GM23338 (cell line): Measurements from ENCODE around the gene EPHB6.

Experiments used
- CREB1 ChIP-seq: fragments of 250-450 bp; sonication (Bioruptor Pico); IDR thresholded peaks from 2 replicates; pipeline ENCODE4 v1.5.0; 2020; ENCODE audit warnings: low read depth, mild to moderate bottlenecking, moderate library complexity
- EZH2 ChIP-seq: fragments of 200-600 bp; sonication (generic); IDR thresholded peaks from one replicate; pipeline ENCODE4 v1.8.0; 2017; ENCODE audit warnings: antibody characterized with exemption, mild to moderate bottlenecking, low read depth; ENCODE audit not compliant: unreplicated experiment
- EZH2phosphoT487 ChIP-seq: fragments of 200-600 bp; sonication (generic); IDR thresholded peaks from one replicate; pipeline ENCODE4 v1.8.1; 2018; ENCODE audit warnings: antibody characterized with exemption; ENCODE audit not compliant: unreplicated experiment
- JUNB ChIP-seq: IDR thresholded peaks from one replicate; pipeline ENCODE4 v1.6.1; 2016; ENCODE audit warnings: antibody characterized with exemption; ENCODE audit not compliant: unreplicated experiment
- NANOG ChIP-seq: IDR thresholded peaks from 2 replicates; pipeline ENCODE4 v1.6.1; 2016; ENCODE audit warnings: antibody characterized with exemption, borderline replicate concordance
- POLR2AphosphoS5 ChIP-seq: IDR thresholded peaks from 2 replicates; pipeline ENCODE4 v1.6.1; 2016; ENCODE audit warnings: antibody characterized with exemption, low read depth
- STAT1 ChIP-seq: IDR thresholded peaks from one replicate; pipeline ENCODE4 v1.6.1; 2016; ENCODE audit warnings: antibody characterized with exemption; ENCODE audit not compliant: unreplicated experiment
- ZNF114 ChIP-seq: fragments of 250-450 bp; sonication (Bioruptor Pico); IDR thresholded peaks from 2 replicates; pipeline ENCODE4 v1.5.0; 2020; ENCODE audit warnings: mild to moderate bottlenecking, moderate library complexity
- ZNF331 ChIP-seq: fragments of 250-450 bp; sonication (Bioruptor Pico); IDR thresholded peaks from 2 replicates; pipeline ENCODE4 v1.5.0; 2020; ENCODE audit warnings: low read depth, mild to moderate bottlenecking, moderate library complexity
- TF ChIP-seq, protein P1 (sequence below), 2 experiments: fragments of 200-600 bp in 1 of 2; sonication (generic) in 1 of 2; conservative IDR thresholded peaks; 2 replicates each; pipeline versions ENCODE4 v1.5.1 to v1.6.1; 2016 to 2017; ENCODE audit warnings: antibody characterized with exemption in 2 of 2, low read depth in 2 of 2, mild to moderate bottlenecking in 2 of 2, moderate library complexity in 1 of 2
- TF ChIP-seq, protein P2 (sequence below): IDR thresholded peaks from one replicate; pipeline ENCODE4 v1.6.1; 2018; ENCODE audit warnings: antibody characterized with exemption; ENCODE audit not compliant: unreplicated experiment
- TF ChIP-seq, protein P3 (sequence below): IDR thresholded peaks from 2 replicates; pipeline ENCODE4 v1.6.1; 2016; ENCODE audit warnings: antibody characterized with exemption
- TF ChIP-seq, protein P4 (sequence below): fragments of 250-450 bp; sonication (Bioruptor Pico); IDR thresholded peaks from 2 replicates; pipeline ENCODE4 v1.5.0; 2020; ENCODE audit warnings: mild to moderate bottlenecking, moderate library complexity

- TF ChIP-seq, protein P1, sequence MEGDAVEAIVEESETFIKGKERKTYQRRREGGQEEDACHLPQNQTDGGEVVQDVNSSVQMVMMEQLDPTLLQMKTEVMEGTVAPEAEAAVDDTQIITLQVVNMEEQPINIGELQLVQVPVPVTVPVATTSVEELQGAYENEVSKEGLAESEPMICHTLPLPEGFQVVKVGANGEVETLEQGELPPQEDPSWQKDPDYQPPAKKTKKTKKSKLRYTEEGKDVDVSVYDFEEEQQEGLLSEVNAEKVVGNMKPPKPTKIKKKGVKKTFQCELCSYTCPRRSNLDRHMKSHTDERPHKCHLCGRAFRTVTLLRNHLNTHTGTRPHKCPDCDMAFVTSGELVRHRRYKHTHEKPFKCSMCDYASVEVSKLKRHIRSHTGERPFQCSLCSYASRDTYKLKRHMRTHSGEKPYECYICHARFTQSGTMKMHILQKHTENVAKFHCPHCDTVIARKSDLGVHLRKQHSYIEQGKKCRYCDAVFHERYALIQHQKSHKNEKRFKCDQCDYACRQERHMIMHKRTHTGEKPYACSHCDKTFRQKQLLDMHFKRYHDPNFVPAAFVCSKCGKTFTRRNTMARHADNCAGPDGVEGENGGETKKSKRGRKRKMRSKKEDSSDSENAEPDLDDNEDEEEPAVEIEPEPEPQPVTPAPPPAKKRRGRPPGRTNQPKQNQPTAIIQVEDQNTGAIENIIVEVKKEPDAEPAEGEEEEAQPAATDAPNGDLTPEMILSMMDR (conservative IDR thresholded peaks at IDR 0.05; ENCODE audit: low read depth in 2 of 2): no peak
- TF ChIP-seq EZH2phosphoT487 (no peak), POLR2AphosphoS5 (no peak), EZH2 (no peak), ZNF114 (CRISPR knock-in tag) (no peak), ZNF331 (no peak), CREB1 (CRISPR knock-in tag) (no peak), NANOG (no peak), JUNB (no peak), STAT1 (no peak)
- TF ChIP-seq, protein P2, sequence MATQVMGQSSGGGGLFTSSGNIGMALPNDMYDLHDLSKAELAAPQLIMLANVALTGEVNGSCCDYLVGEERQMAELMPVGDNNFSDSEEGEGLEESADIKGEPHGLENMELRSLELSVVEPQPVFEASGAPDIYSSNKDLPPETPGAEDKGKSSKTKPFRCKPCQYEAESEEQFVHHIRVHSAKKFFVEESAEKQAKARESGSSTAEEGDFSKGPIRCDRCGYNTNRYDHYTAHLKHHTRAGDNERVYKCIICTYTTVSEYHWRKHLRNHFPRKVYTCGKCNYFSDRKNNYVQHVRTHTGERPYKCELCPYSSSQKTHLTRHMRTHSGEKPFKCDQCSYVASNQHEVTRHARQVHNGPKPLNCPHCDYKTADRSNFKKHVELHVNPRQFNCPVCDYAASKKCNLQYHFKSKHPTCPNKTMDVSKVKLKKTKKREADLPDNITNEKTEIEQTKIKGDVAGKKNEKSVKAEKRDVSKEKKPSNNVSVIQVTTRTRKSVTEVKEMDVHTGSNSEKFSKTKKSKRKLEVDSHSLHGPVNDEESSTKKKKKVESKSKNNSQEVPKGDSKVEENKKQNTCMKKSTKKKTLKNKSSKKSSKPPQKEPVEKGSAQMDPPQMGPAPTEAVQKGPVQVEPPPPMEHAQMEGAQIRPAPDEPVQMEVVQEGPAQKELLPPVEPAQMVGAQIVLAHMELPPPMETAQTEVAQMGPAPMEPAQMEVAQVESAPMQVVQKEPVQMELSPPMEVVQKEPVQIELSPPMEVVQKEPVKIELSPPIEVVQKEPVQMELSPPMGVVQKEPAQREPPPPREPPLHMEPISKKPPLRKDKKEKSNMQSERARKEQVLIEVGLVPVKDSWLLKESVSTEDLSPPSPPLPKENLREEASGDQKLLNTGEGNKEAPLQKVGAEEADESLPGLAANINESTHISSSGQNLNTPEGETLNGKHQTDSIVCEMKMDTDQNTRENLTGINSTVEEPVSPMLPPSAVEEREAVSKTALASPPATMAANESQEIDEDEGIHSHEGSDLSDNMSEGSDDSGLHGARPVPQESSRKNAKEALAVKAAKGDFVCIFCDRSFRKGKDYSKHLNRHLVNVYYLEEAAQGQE: no peak
- TF ChIP-seq, protein P3, sequence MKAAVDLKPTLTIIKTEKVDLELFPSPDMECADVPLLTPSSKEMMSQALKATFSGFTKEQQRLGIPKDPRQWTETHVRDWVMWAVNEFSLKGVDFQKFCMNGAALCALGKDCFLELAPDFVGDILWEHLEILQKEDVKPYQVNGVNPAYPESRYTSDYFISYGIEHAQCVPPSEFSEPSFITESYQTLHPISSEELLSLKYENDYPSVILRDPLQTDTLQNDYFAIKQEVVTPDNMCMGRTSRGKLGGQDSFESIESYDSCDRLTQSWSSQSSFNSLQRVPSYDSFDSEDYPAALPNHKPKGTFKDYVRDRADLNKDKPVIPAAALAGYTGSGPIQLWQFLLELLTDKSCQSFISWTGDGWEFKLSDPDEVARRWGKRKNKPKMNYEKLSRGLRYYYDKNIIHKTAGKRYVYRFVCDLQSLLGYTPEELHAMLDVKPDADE: no peak
- TF ChIP-seq, protein P4, sequence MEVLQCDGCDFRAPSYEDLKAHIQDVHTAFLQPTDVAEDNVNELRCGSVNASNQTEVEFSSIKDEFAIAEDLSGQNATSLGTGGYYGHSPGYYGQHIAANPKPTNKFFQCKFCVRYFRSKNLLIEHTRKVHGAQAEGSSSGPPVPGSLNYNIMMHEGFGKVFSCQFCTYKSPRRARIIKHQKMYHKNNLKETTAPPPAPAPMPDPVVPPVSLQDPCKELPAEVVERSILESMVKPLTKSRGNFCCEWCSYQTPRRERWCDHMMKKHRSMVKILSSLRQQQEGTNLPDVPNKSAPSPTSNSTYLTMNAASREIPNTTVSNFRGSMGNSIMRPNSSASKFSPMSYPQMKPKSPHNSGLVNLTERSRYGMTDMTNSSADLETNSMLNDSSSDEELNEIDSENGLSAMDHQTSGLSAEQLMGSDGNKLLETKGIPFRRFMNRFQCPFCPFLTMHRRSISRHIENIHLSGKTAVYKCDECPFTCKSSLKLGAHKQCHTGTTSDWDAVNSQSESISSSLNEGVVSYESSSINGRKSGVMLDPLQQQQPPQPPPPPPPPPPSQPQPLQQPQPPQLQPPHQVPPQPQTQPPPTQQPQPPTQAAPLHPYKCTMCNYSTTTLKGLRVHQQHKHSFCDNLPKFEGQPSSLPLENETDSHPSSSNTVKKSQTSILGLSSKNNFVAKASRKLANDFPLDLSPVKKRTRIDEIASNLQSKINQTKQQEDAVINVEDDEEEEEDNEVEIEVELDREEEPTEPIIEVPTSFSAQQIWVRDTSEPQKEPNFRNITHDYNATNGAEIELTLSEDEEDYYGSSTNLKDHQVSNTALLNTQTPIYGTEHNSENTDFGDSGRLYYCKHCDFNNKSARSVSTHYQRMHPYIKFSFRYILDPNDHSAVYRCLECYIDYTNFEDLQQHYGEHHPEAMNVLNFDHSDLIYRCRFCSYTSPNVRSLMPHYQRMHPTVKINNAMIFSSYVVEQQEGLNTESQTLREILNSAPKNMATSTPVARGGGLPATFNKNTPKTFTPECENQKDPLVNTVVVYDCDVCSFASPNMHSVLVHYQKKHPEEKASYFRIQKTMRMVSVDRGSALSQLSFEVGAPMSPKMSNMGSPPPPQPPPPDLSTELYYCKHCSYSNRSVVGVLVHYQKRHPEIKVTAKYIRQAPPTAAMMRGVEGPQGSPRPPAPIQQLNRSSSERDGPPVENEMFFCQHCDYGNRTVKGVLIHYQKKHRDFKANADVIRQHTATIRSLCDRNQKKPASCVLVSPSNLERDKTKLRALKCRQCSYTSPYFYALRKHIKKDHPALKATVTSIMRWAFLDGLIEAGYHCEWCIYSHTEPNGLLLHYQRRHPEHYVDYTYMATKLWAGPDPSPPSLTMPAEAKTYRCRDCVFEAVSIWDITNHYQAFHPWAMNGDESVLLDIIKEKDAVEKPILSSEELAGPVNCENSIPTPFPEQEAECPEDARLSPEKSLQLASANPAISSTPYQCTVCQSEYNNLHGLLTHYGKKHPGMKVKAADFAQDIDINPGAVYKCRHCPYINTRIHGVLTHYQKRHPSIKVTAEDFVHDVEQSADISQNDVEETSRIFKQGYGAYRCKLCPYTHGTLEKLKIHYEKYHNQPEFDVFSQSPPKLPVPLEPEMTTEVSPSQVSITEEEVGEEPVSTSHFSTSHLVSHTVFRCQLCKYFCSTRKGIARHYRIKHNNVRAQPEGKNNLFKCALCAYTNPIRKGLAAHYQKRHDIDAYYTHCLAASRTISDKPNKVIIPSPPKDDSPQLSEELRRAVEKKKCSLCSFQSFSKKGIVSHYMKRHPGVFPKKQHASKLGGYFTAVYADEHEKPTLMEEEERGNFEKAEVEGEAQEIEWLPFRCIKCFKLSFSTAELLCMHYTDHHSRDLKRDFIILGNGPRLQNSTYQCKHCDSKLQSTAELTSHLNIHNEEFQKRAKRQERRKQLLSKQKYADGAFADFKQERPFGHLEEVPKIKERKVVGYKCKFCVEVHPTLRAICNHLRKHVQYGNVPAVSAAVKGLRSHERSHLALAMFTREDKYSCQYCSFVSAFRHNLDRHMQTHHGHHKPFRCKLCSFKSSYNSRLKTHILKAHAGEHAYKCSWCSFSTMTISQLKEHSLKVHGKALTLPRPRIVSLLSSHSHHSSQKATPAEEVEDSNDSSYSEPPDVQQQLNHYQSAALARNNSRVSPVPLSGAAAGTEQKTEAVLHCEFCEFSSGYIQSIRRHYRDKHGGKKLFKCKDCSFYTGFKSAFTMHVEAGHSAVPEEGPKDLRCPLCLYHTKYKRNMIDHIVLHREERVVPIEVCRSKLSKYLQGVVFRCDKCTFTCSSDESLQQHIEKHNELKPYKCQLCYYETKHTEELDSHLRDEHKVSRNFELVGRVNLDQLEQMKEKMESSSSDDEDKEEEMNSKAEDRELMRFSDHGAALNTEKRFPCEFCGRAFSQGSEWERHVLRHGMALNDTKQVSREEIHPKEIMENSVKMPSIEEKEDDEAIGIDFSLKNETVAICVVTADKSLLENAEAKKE (CRISPR knock-in tag): no peak
Measured at GRCh38 chr7:142918901-142919300, 64.0 kb downstream of the EPHB6 start.
